IMR-90 (cell line): ENCODE results near the gene PHOSPHO1. TPM values are rescaled to one million over a fixed set of nuclear protein-coding genes. Genes with fewer than 3 reads are reported as not detected.

Experiments used
- ATAC-seq: fragments of 200-7000 bp; cut with Tn5 transposase; 2 replicates; pipeline ENCODE4 v1.9.1; 2020; ENCODE audit warnings: low read depth, mild to moderate bottlenecking, moderate library complexity
- BruUV-seq: library from RNA; stranded (reverse); fragments of 400-500 nt; replicated peaks from 2 replicates; lab custom pipeline; 2021; lab: Mats Ljungman, UMichigan
- CTCF ChIA-PET: fragments of 300-600 bp; formaldehyde crosslinking; extraction: SDS; loops from one replicate; lab custom pipeline; 2021; ENCODE audit warnings: antibody characterized with exemption; lab: Yijun Ruan, JAX
- POLR2A ChIA-PET: fragments of 300-600 bp; sonication (Branson Sonifier 250); formaldehyde crosslinking; loops from one replicate; lab custom pipeline; 2022; ENCODE audit warnings: antibody characterized with exemption; ENCODE audit not compliant: unreplicated experiment; lab: Charles Lee
- DNase-seq: peaks from one replicate; pipeline ENCODE4 v3.0.0; 2013
- H2AFZ ChIP-seq: replicated peaks from 2 replicates; pipeline ENCODE3; 2013; ENCODE audit warnings: low read length, mild to moderate bottlenecking; ENCODE audit not compliant: poor library complexity
- H2AK5ac ChIP-seq: 2 replicates; pipeline ENCODE4 v1.6.1; 2013; ENCODE audit warnings: low read depth, low read length, inconsistent platforms
- H2AK9ac ChIP-seq: replicated peaks from 2 replicates; pipeline ENCODE3; 2013; ENCODE audit warnings: mild to moderate bottlenecking, low read depth, low read length, moderate library complexity; ENCODE audit not compliant: poor library complexity
- H2BK120ac ChIP-seq: 2 replicates; pipeline ENCODE4 v1.6.1; 2013; ENCODE audit warnings: low read depth, low read length, inconsistent platforms
- H2BK15ac ChIP-seq: 3 replicates; pipeline ENCODE4 v1.6.1; 2013; ENCODE audit warnings: low read depth, low read length, inconsistent platforms
- H2BK20ac ChIP-seq: 2 replicates; pipeline ENCODE4 v1.6.1; 2013; ENCODE audit warnings: low read depth, mild to moderate bottlenecking, inconsistent platforms, low read length, moderate library complexity
- H2BK5ac ChIP-seq: 2 replicates; pipeline ENCODE4 v1.6.1; 2013; ENCODE audit warnings: mild to moderate bottlenecking, low read depth, low read length, inconsistent platforms; ENCODE audit not compliant: poor library complexity, severe bottlenecking
- H3K14ac ChIP-seq: replicated peaks from 2 replicates; pipeline ENCODE4 v1.6.1; 2013; ENCODE audit warnings: low read depth, low read length, inconsistent platforms
- H3K18ac ChIP-seq: 2 replicates; pipeline ENCODE4 v1.6.1; 2013; ENCODE audit warnings: low read depth, low read length, control low read depth
- H3K23ac ChIP-seq: 2 replicates; pipeline ENCODE4 v1.6.1; 2013; ENCODE audit warnings: low read depth, low read length, inconsistent platforms
- H3K27ac ChIP-seq: 2 replicates; pipeline ENCODE4 v1.5.1; 2013; ENCODE audit warnings: mild to moderate bottlenecking, control low read depth, low read length; ENCODE audit not compliant: insufficient read depth
- H3K27me3 ChIP-seq: 2 replicates; pipeline ENCODE4 v1.6.1; 2013; ENCODE audit warnings: low read length; ENCODE audit not compliant: control insufficient read depth, insufficient read depth
- H3K36me3 ChIP-seq: 2 replicates; pipeline ENCODE4 v1.6.1; 2013; ENCODE audit warnings: low read length, mixed read lengths; ENCODE audit not compliant: control insufficient read depth, insufficient read depth
- H3K4ac ChIP-seq: 2 replicates; pipeline ENCODE4 v1.6.1; 2013; ENCODE audit warnings: low read depth, low read length, inconsistent platforms
- H3K4me1 ChIP-seq: 2 replicates; pipeline ENCODE4 v1.6.1; 2013; ENCODE audit warnings: low read length, mixed read lengths; ENCODE audit not compliant: control insufficient read depth, insufficient read depth
- H3K4me2 ChIP-seq: 2 replicates; pipeline ENCODE4 v1.6.1; 2013; ENCODE audit warnings: low read depth, mild to moderate bottlenecking, control low read depth, low read length, moderate library complexity
- H3K4me3 ChIP-seq: 2 replicates; pipeline ENCODE4 v1.5.1; 2013; ENCODE audit warnings: low read depth, mild to moderate bottlenecking, control low read depth, low read length, moderate library complexity; ENCODE audit not compliant: insufficient read depth
- H3K56ac ChIP-seq: 2 replicates; pipeline ENCODE4 v1.6.1; 2013; ENCODE audit warnings: low read length, inconsistent platforms; ENCODE audit not compliant: insufficient read depth; ENCODE audit errors: extremely low read depth
- H3K79me1 ChIP-seq, 2 experiments: 2 replicates each; pipeline ENCODE4 v1.6.1; 2013; ENCODE audit warnings: low read length in 2 of 2, inconsistent platforms in 1 of 2, low read depth in 1 of 2
- H3K9ac ChIP-seq: 2 replicates; pipeline ENCODE4 v1.6.1; 2013; ENCODE audit warnings: low read depth, low read length, control low read depth
- H3K9me1 ChIP-seq: 2 replicates; pipeline ENCODE4 v1.6.1; 2013; ENCODE audit warnings: low read length, inconsistent platforms; ENCODE audit not compliant: insufficient read depth
- H3K9me3 ChIP-seq: 2 replicates; pipeline ENCODE4 v1.6.1; 2013; ENCODE audit warnings: low read length; ENCODE audit not compliant: control insufficient read depth, insufficient read depth
- H4K20me1 ChIP-seq: 2 replicates; pipeline ENCODE4 v1.6.1; 2013; ENCODE audit warnings: low read length, inconsistent platforms; ENCODE audit not compliant: insufficient read depth
- H4K5ac ChIP-seq: 2 replicates; pipeline ENCODE4 v1.6.1; 2013; ENCODE audit warnings: mild to moderate bottlenecking, low read depth, low read length, control low read depth
- H4K8ac ChIP-seq, 2 experiments: 2 replicates each; pipeline ENCODE4 v1.6.1; 2013; ENCODE audit warnings: low read depth in 2 of 2, low read length in 2 of 2, control low read depth in 1 of 2, inconsistent platforms in 1 of 2
- H4K91ac ChIP-seq: 2 replicates; pipeline ENCODE4 v1.6.1; 2013; ENCODE audit warnings: low read depth, low read length, inconsistent platforms; ENCODE audit not compliant: insufficient read depth
- BHLHE40 ChIP-seq: fragments of 150-350 bp; IDR thresholded peaks from 2 replicates; pipeline ENCODE4 v1.6.1; 2016; ENCODE audit warnings: mild to moderate bottlenecking, low read depth, low read length
- CEBPB ChIP-seq: IDR thresholded peaks from 2 replicates; pipeline ENCODE4 v1.6.1; 2012; ENCODE audit warnings: low read depth, low read length, improper control_type of control experiment
- FOS ChIP-seq: fragments of 150-350 bp; IDR thresholded peaks from 2 replicates; pipeline ENCODE4 v1.6.1; 2016; ENCODE audit warnings: low read depth, low read length
- MAFK ChIP-seq: IDR thresholded peaks from 2 replicates; pipeline ENCODE4 v1.6.1; 2012; ENCODE audit warnings: low read depth, low read length, improper control_type of control experiment
- MAZ ChIP-seq: IDR thresholded peaks from 2 replicates; pipeline ENCODE4 v1.6.1; 2012; ENCODE audit warnings: low read depth, mild to moderate bottlenecking, low read length, improper control_type of control experiment, moderate library complexity, borderline replicate concordance
- MXI1 ChIP-seq: IDR thresholded peaks from 2 replicates; pipeline ENCODE4 v1.6.1; 2012; ENCODE audit warnings: low read depth, mild to moderate bottlenecking, low read length, moderate library complexity, borderline replicate concordance
- NFE2L2 ChIP-seq: fragments of 150-350 bp; IDR thresholded peaks from 2 replicates; pipeline ENCODE4 v1.6.1; 2016; ENCODE audit warnings: low read depth, mild to moderate bottlenecking, low read length
- POLR2A ChIP-seq: IDR thresholded peaks from 2 replicates; pipeline ENCODE4 v1.6.1; 2012; ENCODE audit warnings: mild to moderate bottlenecking, low read depth, low read length
- RAD21 ChIP-seq: IDR thresholded peaks from 2 replicates; pipeline ENCODE4 v1.6.1; 2012; ENCODE audit warnings: low read length, improper control_type of control experiment
- RCOR1 ChIP-seq: IDR thresholded peaks from 2 replicates; pipeline ENCODE4 v1.6.1; 2012; ENCODE audit warnings: mild to moderate bottlenecking, low read length, improper control_type of control experiment; ENCODE audit not compliant: insufficient replicate concordance
- RFX5 ChIP-seq: IDR thresholded peaks from 2 replicates; pipeline ENCODE4 v1.8.0; 2012; ENCODE audit warnings: low read depth, mild to moderate bottlenecking, low read length, moderate library complexity
- SMC3 ChIP-seq: fragments of 150-350 bp; IDR thresholded peaks from 2 replicates; pipeline ENCODE4 v1.6.1; 2016; ENCODE audit warnings: low read depth, mild to moderate bottlenecking, antibody characterized with exemption, low read length, moderate library complexity
- WGBS, 2 experiments: methylation state at CpG; one replicate each; pipeline versions ENCODE4 v1.1.5 to v1.1.7; 2013; ENCODE audit warnings: missing lambda C conversion rate in 2 of 2; ENCODE audit not compliant: insufficient read length in 1 of 2; ENCODE audit errors: extremely low coverage in 2 of 2; 5-methylcytosine and 5-hydroxymethylcytosine counted together
- dilution Hi-C: fragments of 300-500 bp; cut with HindIII; formaldehyde crosslinking; loops from one replicate; pipeline ENCODE4 v1.14.3; 2018; ENCODE audit warnings: low sequenced_read_pairs; ENCODE audit not compliant: unreplicated experiment
- in situ Hi-C: fragments of 300-500 bp; cut with MboI; formaldehyde crosslinking; loops from 3 replicates; pipeline ENCODE4 v1.14.3; 2019; ENCODE audit warnings: low sequenced_read_pairs, inconsistent platforms, mixed read lengths
- intact Hi-C: fragments of 100-400 bp; cut with micrococcal nuclease; formaldehyde crosslinking; loops from 2 replicates; pipeline ENCODE4 v1.10.0; 2022
- polyA plus RNA-seq, 3 experiments: library from polyadenylated mRNA; depleted of rRNA; stranded (reverse); fragments of >200 nt; gene quantifications; 2 replicates each; pipeline ENCODE4 v1.2.3, GENCODE V29; 2012; ENCODE audit warnings: low replicate concordance in 1 of 3
- total RNA-seq: library from RNA; depleted of rRNA; stranded (reverse); fragments of >200 nt; gene quantifications from 2 replicates; pipeline ENCODE4 v1.2.3, GENCODE V29; 2012
- TF ChIP-seq, protein P1 (sequence below): fragments of 150-350 bp; IDR thresholded peaks from 2 replicates; pipeline ENCODE4 v1.6.1; 2016; ENCODE audit warnings: low read depth, mild to moderate bottlenecking, low read length, moderate library complexity, borderline replicate concordance
- TF ChIP-seq, protein P2 (sequence below): fragments of 150-350 bp; IDR thresholded peaks from 2 replicates; pipeline ENCODE4 v1.6.1; 2017; ENCODE audit warnings: mild to moderate bottlenecking, antibody characterized with exemption, low read length, low read depth

Gene PHOSPHO1
- total and polyA plus RNA-seq, 2 of the 4 experiments (the other 2 are of a cell fraction), result under 0.01 to 0.48 TPM

DNA sequence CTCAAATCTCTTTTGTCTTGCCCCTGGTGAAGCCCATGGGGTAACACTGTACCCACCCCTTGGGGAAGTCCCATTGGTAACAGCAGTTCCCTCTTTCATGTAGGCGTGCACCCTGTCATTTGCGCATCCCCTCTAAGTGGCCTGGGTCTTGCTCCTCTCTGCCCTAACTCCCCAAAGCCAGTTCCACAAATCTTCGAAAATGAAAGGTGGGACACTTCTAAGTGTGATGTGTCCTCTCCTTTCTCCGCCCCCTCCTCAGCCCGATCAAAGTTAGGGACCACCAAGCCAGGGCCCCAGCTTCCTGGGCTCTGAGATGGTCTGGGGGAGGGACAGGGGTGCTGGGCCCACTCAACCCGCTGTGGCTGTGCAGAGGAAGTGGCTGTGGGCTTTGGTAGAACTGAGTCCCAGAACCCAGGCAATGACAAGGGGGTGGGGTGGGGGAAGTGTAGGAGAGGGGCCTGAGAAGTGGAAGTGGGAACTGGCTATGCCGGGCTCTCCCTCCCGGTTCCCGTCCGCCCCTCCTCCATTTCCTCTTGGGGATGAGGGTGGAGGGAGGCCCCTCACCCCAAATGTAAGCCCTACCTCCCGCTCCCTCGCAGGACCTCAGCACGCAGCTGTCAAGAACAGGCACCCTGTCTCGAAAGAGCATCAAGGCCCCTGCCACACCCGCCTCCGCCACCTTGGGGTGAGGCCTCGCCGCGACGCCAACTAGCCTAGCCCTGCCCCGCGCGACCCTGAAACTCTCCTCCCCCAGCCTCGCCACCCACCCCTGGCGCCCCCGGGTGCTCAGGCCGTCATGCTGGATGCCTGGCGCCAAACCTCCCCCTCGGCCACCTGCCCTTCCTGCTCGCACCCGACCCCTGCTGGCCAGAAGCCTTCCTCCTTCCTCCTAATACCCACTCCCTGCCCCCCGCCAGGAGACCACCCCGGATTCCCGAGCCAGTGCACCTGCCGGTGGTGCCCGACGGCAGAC is 11.4 kb downstream of the PHOSPHO1 start:
- 66% methylated on average over 11 of the region's 37 CpGs; no CpG with 5 or more reads in 1 of the 2 experiments for WGBS, 2 experiments
- in situ Hi-C loops, result no loop called here
- TF ChIP-seq, protein P1, sequence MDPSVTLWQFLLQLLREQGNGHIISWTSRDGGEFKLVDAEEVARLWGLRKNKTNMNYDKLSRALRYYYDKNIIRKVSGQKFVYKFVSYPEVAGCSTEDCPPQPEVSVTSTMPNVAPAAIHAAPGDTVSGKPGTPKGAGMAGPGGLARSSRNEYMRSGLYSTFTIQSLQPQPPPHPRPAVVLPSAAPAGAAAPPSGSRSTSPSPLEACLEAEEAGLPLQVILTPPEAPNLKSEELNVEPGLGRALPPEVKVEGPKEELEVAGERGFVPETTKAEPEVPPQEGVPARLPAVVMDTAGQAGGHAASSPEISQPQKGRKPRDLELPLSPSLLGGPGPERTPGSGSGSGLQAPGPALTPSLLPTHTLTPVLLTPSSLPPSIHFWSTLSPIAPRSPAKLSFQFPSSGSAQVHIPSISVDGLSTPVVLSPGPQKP, result no peak
- no peak for TF ChIP-seq CEBPB
- TF ChIP-seq, protein P2, sequence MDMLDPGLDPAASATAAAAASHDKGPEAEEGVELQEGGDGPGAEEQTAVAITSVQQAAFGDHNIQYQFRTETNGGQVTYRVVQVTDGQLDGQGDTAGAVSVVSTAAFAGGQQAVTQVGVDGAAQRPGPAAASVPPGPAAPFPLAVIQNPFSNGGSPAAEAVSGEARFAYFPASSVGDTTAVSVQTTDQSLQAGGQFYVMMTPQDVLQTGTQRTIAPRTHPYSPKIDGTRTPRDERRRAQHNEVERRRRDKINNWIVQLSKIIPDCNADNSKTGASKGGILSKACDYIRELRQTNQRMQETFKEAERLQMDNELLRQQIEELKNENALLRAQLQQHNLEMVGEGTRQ, result no peak
- TF ChIP-seq NFE2L2, result no peak
- no peak for TF ChIP-seq BHLHE40
- TF ChIP-seq SMC3, result no peak
- no peak for TF ChIP-seq RAD21
- no peak for TF ChIP-seq POLR2A
- no peak for TF ChIP-seq RCOR1
- no peak for TF ChIP-seq MXI1
- TF ChIP-seq MAFK, result no peak
- no peak for TF ChIP-seq RFX5
- TF ChIP-seq FOS, result no peak
- no peak for TF ChIP-seq MAZ

More for the DNA sequence above, 11.4 kb downstream of the PHOSPHO1 start:
- Histone ChIP-seq H2AK9ac (no peak overlapping the region), H3K27ac (no peak overlapping the region), H2AK5ac (no peak overlapping the region), H3K18ac (no peak overlapping the region), H3K36me3 (no peaks in the 10 kb centered on the region), H3K14ac (no peak overlapping the region), H3K23ac (no peak overlapping the region), H3K9ac (no peak overlapping the region), H3K9me1 (no peaks in the 10 kb centered on the region), H4K20me1 (no peaks in the 10 kb centered on the region), H2BK5ac (no peak overlapping the region), H3K27me3 (peaks cover 23% of the 10 kb centered on the region), H3K4me3 (no peak overlapping the region), H3K4me2 (no peak overlapping the region), H2BK120ac (no peak overlapping the region), H2BK15ac (no peak overlapping the region), H2BK20ac (no peak overlapping the region), H2AFZ (no peak overlapping the region), H3K4me1 (no peaks in the 10 kb centered on the region), H4K8ac (no peak overlapping the region), H3K9me3 (no peaks in the 10 kb centered on the region), H4K5ac (no peak overlapping the region), H3K4ac (no peak overlapping the region), H3K56ac (no peak overlapping the region), H3K79me1 (no peaks in the 10 kb centered on the region), H4K91ac (no peak overlapping the region)
- no TSS peak for BruUV-seq
- dilution Hi-C loops, result no loop called here
- ChIA-PET POLR2A (no interaction called here), CTCF (interaction anchor here (0.6 kb wide), 1 partner anchor 335 kb away, joined by 3 read pairs; no protein-coding TSS in a partner anchor)
- no peak for ATAC-seq
- intact Hi-C loops, result no loop called here
- no peak for DNase-seq
